Fibroblast of skin of left quadriceps (primary cell): Measurements from ENCODE around the gene CPT1C.

Source experiments
- DNase-seq, 2 experiments: peaks; one replicate each; pipeline ENCODE4 v3.0.0-alpha.2; 2013; ENCODE audit warnings: low read depth in 2 of 2

The CPT1C gene

GRCh38 chr19:49681830-49682229, 9.1 kb upstream of the CPT1C start:
- no peak for DNase-seq

- no peak for DNase-seq
These were observed 8.6 kb upstream of the CPT1C start for GRCh38 chr19:49682274-49682673.

- no peak for DNase-seq
These were observed 7.1 kb upstream of the CPT1C start for GRCh38 chr19:49683814-49684250.

- DNase-seq, result no peak
These were observed 6.5 kb upstream of the CPT1C start for GRCh38 chr19:49684251-49684982.

GRCh38 chr19:49684983-49685553, 5.8 kb upstream of the CPT1C start:
- DNase-seq, result no peak

DNA sequence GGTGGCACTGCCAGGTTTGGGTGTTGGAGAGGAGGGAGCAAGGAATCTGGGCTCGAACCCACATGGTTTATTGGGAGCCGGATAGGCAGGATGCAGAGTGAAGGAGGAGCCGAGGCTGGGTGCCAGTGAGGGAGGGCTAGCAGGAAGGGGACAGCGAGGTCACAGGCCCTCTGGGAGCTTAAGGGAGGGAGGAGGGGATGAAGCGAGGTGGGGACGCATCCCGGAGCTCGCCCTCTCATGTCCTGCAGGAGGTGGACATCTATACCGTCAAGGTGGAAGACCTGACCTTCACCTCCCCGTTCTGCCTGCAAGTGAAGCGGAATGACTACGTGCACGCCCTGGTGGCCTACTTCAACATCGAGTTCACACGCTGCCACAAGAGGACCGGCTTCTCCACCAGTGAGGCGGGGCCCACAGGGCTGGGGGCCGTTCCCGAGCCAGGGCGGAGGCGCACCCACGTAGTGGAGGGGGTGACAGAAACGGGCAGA, 5.0 kb upstream of the CPT1C start:
- DNase-seq, result no peak

- DNase-seq, result no peak
These were observed 4.3 kb upstream of the CPT1C start for GRCh38 chr19:49686503-49687088.

GRCh38 chr19:49687150-49687549, 3.8 kb upstream of the CPT1C start:
- no peak for DNase-seq

DNA sequence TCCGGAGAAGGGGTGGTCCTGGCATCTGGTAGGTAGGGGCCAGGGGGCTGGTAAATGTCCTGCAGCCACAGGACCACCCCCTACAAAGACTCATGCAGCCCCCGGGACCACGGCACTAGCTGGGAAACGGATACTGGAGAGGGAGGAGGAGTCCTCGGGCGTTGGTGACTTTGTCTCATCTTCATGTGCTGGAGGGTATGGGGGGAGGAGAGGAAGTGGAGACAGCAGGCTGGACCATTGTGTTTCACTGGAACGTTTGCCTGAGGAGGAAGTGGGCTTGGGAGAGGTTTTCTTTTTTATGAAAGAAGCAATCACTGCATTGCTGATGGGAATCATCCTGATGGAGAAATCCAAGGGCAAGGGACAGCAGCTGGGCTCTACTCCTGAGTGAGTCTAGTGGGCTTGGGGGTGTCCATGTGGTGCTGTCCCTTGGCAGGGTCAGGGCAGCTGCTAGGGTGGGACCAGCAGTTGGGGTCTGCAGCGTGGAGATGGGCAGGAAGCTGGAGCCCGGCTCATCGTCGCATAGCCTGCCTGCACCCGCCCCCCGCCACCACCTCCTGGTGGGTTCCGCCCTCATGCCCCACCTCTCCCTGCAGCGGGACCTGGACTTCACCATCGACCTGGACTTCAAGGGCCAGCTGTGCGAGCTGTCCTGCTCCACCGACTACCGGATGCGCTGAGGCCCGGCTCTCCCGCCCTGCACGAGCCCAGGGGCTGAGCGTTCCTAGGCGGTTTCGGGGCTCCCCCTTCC, 3.2 kb upstream of the CPT1C start:
- DNase-seq, result no peak

DNA sequence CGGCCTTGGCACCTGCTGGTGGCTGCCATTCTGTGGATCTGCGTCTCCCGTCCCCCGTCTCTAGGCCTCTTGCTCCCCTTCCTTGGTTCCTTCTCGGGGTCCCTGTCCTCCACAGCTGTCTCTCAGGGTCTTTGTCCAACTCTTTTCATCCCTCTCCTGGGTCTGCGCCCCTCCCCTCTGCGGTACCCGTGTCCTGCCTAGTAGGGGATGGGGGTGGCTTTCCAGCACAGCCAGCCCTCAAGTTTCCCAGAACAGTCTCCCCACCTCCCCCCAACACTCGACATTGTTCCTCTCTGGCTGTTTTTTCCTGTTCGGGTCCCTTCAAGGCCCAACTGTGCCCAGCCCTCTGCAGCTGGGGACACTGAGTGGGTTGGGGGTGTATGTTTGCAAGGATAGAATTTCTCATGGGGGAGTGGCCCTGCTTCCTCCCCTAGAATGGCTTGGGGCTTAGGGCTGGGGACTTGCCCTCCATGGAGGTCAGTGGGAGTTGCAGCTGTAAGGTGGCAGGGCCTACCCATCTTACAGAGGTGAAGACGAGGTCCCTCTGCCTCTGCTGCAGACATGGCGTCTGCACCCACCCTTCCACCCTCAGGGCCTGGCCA, 2.3 kb upstream of the CPT1C start:
- no peak for DNase-seq

GRCh38 chr19:49689133-49690078, 1.5 kb upstream of the CPT1C start, which contains the start of gene ADM5:
Gene ADM5 (plus strand): TSS chr19:49689594. CDS start chr19:49689838, 244 bp downstream.
- DNase-seq, result no peak

GRCh38 chr19:49690079-49690655, 749 bp upstream of the CPT1C start:
- no peak for DNase-seq

DNA sequence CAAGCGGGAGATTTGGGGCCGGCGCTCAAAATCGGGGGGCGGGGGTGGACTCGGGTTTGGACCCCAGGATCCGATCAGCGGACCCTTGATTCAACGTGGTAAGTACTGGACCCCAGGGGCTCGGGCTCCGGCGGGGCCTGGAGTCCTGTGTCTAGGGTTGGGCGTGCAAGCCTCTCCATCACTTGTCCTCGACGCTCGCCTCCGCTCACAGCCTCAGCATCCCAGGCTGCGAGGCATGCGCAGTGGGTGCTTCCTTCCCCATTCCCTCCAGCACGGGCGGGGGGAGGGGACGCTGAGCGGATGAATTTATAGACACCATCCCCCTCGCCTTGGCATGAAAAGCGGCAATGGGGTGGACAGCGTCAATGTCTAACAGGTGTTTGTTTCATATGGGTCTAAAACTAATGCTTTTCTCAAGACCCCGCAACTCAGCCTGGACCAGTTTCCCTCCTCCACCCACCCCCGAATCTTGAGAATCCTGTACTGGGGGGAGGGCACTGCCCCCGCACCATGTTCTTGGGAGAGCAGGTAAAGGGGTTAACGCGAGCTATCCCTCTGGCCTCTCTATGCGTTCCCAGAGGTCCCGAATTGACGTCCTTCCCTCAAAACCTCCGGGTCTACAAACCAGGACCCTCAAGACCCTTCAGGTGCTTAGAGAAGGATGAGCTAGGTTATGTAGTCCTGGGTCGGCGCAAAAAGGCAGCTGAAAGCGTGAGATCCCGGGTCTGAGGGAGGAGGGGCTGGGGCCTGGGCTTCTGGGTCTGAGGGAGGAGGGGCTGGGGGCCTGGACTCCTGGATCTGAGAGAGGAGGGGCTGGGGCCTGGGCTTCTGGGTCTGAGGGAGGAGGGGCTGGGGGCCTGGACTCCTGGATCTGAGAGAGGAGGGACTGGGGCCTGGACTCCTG, 579 bp downstream of the CPT1C start:
- DNase-seq, result peak; percentile 66 to 67

DNA sequence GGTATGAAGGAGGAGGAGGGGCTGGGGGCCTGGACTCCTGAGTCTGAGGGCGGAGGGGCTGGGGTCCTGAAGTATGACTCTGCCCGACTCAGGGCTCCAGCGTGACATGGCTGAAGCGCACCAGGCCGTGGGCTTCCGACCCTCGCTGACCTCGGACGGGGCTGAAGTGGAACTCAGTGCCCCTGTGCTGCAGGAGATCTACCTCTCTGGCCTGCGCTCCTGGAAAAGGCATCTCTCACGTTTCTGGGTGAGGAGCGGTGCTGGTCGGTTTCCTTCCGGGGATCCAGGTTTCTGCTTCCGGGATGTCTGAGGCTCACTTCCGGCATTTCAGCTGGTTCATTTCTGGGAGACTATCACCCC, 1.2 kb downstream of the CPT1C start:
- DNase-seq, result no peak

GRCh38 chr19:49696115-49696514, 5.2 kb downstream of the CPT1C start:
- DNase-seq, result no peak

- no peak for DNase-seq
These were observed 5.9 kb downstream of the CPT1C start for GRCh38 chr19:49696865-49697264.

DNA sequence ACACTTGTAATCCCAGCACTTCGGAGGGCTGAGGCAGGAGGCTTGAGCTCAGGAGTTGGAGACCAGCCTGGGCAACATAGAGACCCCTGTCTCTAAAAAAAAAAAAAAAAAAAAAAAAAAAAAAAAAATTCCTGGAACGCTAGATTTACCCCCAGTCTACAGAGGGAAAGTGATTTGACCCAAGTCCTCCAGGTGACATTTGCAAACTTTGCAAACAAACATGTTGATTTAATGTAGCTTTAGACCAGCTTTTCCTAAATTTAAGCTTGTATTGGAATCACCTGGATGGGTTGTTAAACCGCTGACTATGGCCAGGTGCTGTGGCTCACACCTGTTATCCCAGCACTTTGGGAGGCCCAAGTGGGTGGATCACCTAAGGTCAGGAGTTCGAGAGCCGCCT, 8.4 kb downstream of the CPT1C start:
- no peak for DNase-seq

DNA sequence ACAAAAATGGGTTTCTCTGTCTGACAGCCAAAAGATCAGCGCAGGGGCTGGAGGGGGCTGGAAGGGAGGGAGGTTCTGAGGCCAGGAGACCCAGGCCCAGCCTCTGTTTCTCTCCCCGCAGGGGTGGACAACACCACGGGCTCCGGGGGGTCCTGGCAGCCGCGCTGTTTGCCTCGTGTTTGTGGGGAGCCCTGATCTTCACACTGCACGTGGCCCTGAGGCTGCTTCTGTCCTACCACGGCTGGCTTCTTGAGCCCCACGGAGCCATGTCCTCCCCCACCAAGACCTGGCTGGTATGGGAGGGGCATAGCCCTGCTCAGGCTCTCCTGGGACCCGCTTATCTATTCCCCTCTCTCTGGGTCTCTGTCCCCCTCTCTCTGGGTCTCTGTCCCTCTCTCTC, 9.6 kb downstream of the CPT1C start:
- no peak for DNase-seq

- no peak for DNase-seq
These were observed 10.4 kb downstream of the CPT1C start for GRCh38 chr19:49701271-49701786.
